GM12892 (cell line): Measurements from ENCODE around the gene CACNG5.
"Not testable (repeated sequence)": the region's sequence is repeated elsewhere in the genome, so short reads cannot be mapped to it uniquely, and the experiment has no call there.

Experiments
- DNase-seq: peaks from one replicate; pipeline ENCODE4 v3.0.0; 2011; ENCODE audit not compliant: insufficient read length
- FAIRE-seq: peaks from 2 replicates; lab custom pipeline; 2011; peaks lifted over from hg19 to GRCh38; lab: Jason Lieb, UNC
- POLR2A ChIP-seq: IDR thresholded peaks from 2 replicates; pipeline ENCODE4 v1.6.1; 2011; ENCODE audit warnings: low read depth, low read length, control low read depth
- POLR2AphosphoS5 ChIP-seq: IDR thresholded peaks from 2 replicates; pipeline ENCODE4 v1.6.1; 2011; ENCODE audit warnings: low read depth, low read length, control low read depth
- TAF1 ChIP-seq: IDR thresholded peaks from 2 replicates; pipeline ENCODE4 v1.6.1; 2011; ENCODE audit warnings: low read depth, mild to moderate bottlenecking, control low read depth, low read length, borderline replicate concordance

CACNG5 gene

GRCh38 chr17:66900126-66901010 lies 65.5 kb downstream of the CACNG5 start:
- no peak for DNase-seq
- no peak for FAIRE-seq
- no peak for TF ChIP-seq POLR2A
- TF ChIP-seq TAF1 = no peak
- TF ChIP-seq POLR2AphosphoS5 = no peak

- DNase-seq, FAIRE-seq: not testable (repeated sequence)
These were observed 68.4 kb downstream of the CACNG5 start for GRCh38 chr17:66903296-66903695.

- no peak for TF ChIP-seq TAF1
- TF ChIP-seq POLR2A = no peak
- TF ChIP-seq POLR2AphosphoS5 = no peak
- DNase-seq = no peak
- FAIRE-seq = no peak
These were observed 68.9 kb downstream of the CACNG5 start for GRCh38 chr17:66903781-66904180.

GRCh38 chr17:66904760-66905624 lies 70.1 kb downstream of the CACNG5 start:
- DNase-seq (no peak), FAIRE-seq (no peak)
- TF ChIP-seq POLR2A (no peak), POLR2AphosphoS5 (no peak), TAF1 (no peak)

GRCh38 chr17:66906321-66907278 lies 71.7 kb downstream of the CACNG5 start:
- DNase-seq (peak; percentile 42), FAIRE-seq (peak; percentile 94)
- TF ChIP-seq POLR2AphosphoS5 (no peak), TAF1 (no peak), POLR2A (no peak)

GRCh38 chr17:66909804-66910373 lies 75.0 kb downstream of the CACNG5 start:
- no peak for FAIRE-seq
- TF ChIP-seq TAF1 (no peak), POLR2AphosphoS5 (no peak), POLR2A (no peak)
- no peak for DNase-seq

GRCh38 chr17:66910651-66911285 lies 75.9 kb downstream of the CACNG5 start:
- FAIRE-seq (no peak), DNase-seq (no peak)
- TF ChIP-seq TAF1 = no peak
- no peak for TF ChIP-seq POLR2AphosphoS5
- no peak for TF ChIP-seq POLR2A

- no peak for TF ChIP-seq POLR2A
- no peak for TF ChIP-seq POLR2AphosphoS5
- TF ChIP-seq TAF1 = no peak
- FAIRE-seq = no peak
- no peak for DNase-seq
These were observed 80.3 kb downstream of the CACNG5 start for GRCh38 chr17:66915204-66915611.

- FAIRE-seq = no peak
- TF ChIP-seq POLR2AphosphoS5 = no peak
These were observed 80.9 kb downstream of the CACNG5 start for GRCh38 chr17:66915792-66916191.

GRCh38 chr17:66916946-66917345 lies 82.0 kb downstream of the CACNG5 start:
- FAIRE-seq (no peak), DNase-seq (no peak)
- TF ChIP-seq TAF1 = no peak

More at GRCh38 chr17:66915792-66916191, 80.9 kb downstream of the CACNG5 start:
- no peak for DNase-seq

GRCh38 chr17:66918896-66919295 lies 84.0 kb downstream of the CACNG5 start:
- no peak for TF ChIP-seq POLR2AphosphoS5
- no peak for TF ChIP-seq TAF1
- TF ChIP-seq POLR2A = no peak
- FAIRE-seq (no peak), DNase-seq (no peak)
